WTC11 (cell line): ENCODE data around the gene PDGFRB. TPM values are rescaled to one million over a fixed set of nuclear protein-coding genes. Genes with fewer than 3 reads are reported as not detected.

ENCODE experiments used
- ATAC-seq: fragments of 200-7000 bp; cut with Tn5 transposase; 2 replicates; pipeline ENCODE4 v1.10.0; 2021; ENCODE audit warnings: mild to moderate bottlenecking, moderate library complexity
- CTCF ChIA-PET: fragments of 300-600 bp; sonication (Branson Sonifier 250); formaldehyde crosslinking; loops from one replicate; lab custom pipeline; 2021; ENCODE audit warnings: antibody characterized with exemption; lab: Charles Lee
- POLR2A ChIA-PET: fragments of 350-600 bp; sonication (Branson Sonifier 250); formaldehyde crosslinking; loops from one replicate; lab custom pipeline; 2021; ENCODE audit warnings: antibody characterized with exemption; lab: Charles Lee
- DNase-seq: peaks from one replicate; pipeline ENCODE4 v3.0.0; 2021; ENCODE audit warnings: low spot score
- H3K27ac Mint-ChIP-seq: 2 replicates; pipeline ENCODE4 v1.8.0; 2021; ENCODE audit warnings: mixed read lengths
- H3K27me3 Mint-ChIP-seq: 2 replicates; pipeline ENCODE4 v1.8.0; 2021; ENCODE audit warnings: low read depth, mild to moderate bottlenecking, moderate library complexity, mixed read lengths
- H3K36me3 Mint-ChIP-seq: 2 replicates; pipeline ENCODE4 v1.8.0; 2021; ENCODE audit warnings: mixed read lengths
- H3K4me1 Mint-ChIP-seq: 2 replicates; pipeline ENCODE4 v1.8.0; 2022; ENCODE audit warnings: mixed read lengths
- H3K4me3 Mint-ChIP-seq: 2 replicates; pipeline ENCODE4 v1.8.0; 2021; ENCODE audit warnings: mild to moderate bottlenecking, moderate library complexity, mixed read lengths
- H3K9me3 Mint-ChIP-seq: 2 replicates; pipeline ENCODE4 v1.8.0; 2021; ENCODE audit warnings: mixed read lengths
- AFF4 ChIP-seq: sonication (generic); formaldehyde crosslinking; IDR thresholded peaks from 2 replicates; pipeline ENCODE4 v1.8.1; 2023; ENCODE audit warnings: mild to moderate bottlenecking, missing genetic modification reagents, borderline replicate concordance
- ATF1 ChIP-seq: sonication (generic); formaldehyde crosslinking; IDR thresholded peaks from 2 replicates; pipeline ENCODE4 v1.8.1; 2023; ENCODE audit warnings: mild to moderate bottlenecking, moderate library complexity, missing genetic modification reagents
- ATF6 ChIP-seq: sonication (generic); formaldehyde crosslinking; IDR thresholded peaks from 2 replicates; pipeline ENCODE4 v1.8.1; 2023; ENCODE audit warnings: mild to moderate bottlenecking, missing genetic modification reagents
- ELF4 ChIP-seq: sonication (generic); formaldehyde crosslinking; IDR thresholded peaks from 2 replicates; pipeline ENCODE4 v1.8.1; 2022; ENCODE audit warnings: low read depth, mild to moderate bottlenecking, moderate library complexity, missing genetic modification reagents
- EMX1 ChIP-seq: fragments of 250-450 bp; sonication (Bioruptor Pico); IDR thresholded peaks from 2 replicates; pipeline ENCODE4 v1.8.0; 2021; ENCODE audit warnings: mild to moderate bottlenecking
- ETV6 ChIP-seq: sonication (generic); formaldehyde crosslinking; IDR thresholded peaks from 2 replicates; pipeline ENCODE4 v1.8.1; 2022; ENCODE audit warnings: mild to moderate bottlenecking, missing genetic modification reagents
- FOXP1 ChIP-seq: sonication (generic); formaldehyde crosslinking; IDR thresholded peaks from 2 replicates; pipeline ENCODE4 v1.8.0; 2022; ENCODE audit warnings: missing genetic modification reagents, mild to moderate bottlenecking, moderate library complexity, borderline replicate concordance
- GRHL2 ChIP-seq: fragments of 250-450 bp; sonication (Bioruptor Pico); IDR thresholded peaks from 2 replicates; pipeline ENCODE4 v1.8.0; 2022; ENCODE audit warnings: mild to moderate bottlenecking, moderate library complexity; ENCODE audit not compliant: insufficient replicate concordance, severe bottlenecking
- GTF2I ChIP-seq: fragments of 250-450 bp; sonication (Bioruptor Pico); conservative IDR thresholded peaks from 2 replicates; pipeline ENCODE4 v1.4.0; 2021; ENCODE audit warnings: mild to moderate bottlenecking
- HMGXB4 ChIP-seq: sonication (generic); formaldehyde crosslinking; IDR thresholded peaks from 2 replicates; pipeline ENCODE4 v1.8.1; 2023; ENCODE audit warnings: mild to moderate bottlenecking, moderate library complexity, missing genetic modification reagents
- IRF2 ChIP-seq: sonication (generic); formaldehyde crosslinking; IDR thresholded peaks from 2 replicates; pipeline ENCODE4 v1.8.0; 2022; ENCODE audit warnings: low read depth, missing genetic modification reagents, borderline replicate concordance
- KAT7 ChIP-seq: sonication (generic); formaldehyde crosslinking; IDR thresholded peaks from 2 replicates; pipeline ENCODE4 v1.8.1; 2023; ENCODE audit warnings: missing genetic modification reagents, mild to moderate bottlenecking, borderline replicate concordance
- MAX ChIP-seq: sonication (generic); formaldehyde crosslinking; IDR thresholded peaks from 2 replicates; pipeline ENCODE4 v1.8.0; 2022; ENCODE audit warnings: mild to moderate bottlenecking, missing genetic modification reagents
- MXD4 ChIP-seq: fragments of 250-450 bp; sonication (Bioruptor Pico); IDR thresholded peaks from 2 replicates; pipeline ENCODE4 v1.8.0; 2021; ENCODE audit warnings: mild to moderate bottlenecking, moderate library complexity, borderline replicate concordance
- SOX15 ChIP-seq: fragments of 250-450 bp; sonication (Bioruptor Pico); IDR thresholded peaks from 2 replicates; pipeline ENCODE4 v1.9.0; 2021; ENCODE audit warnings: mild to moderate bottlenecking
- SP1 ChIP-seq: sonication (generic); formaldehyde crosslinking; conservative IDR thresholded peaks from 2 replicates; pipeline ENCODE4 v1.8.1; 2022; ENCODE audit warnings: missing genetic modification reagents
- TEAD1 ChIP-seq: sonication (generic); formaldehyde crosslinking; IDR thresholded peaks from 2 replicates; pipeline ENCODE4 v1.8.0; 2022; ENCODE audit warnings: mild to moderate bottlenecking, missing genetic modification reagents
- USF2 ChIP-seq: sonication (generic); formaldehyde crosslinking; IDR thresholded peaks from 2 replicates; pipeline ENCODE4 v1.8.1; 2023; ENCODE audit warnings: mild to moderate bottlenecking, missing genetic modification reagents, moderate library complexity
- ZNF425 ChIP-seq: fragments of 250-450 bp; sonication (Bioruptor Pico); conservative IDR thresholded peaks from 2 replicates; pipeline ENCODE4 v1.9.0; 2021; ENCODE audit warnings: mild to moderate bottlenecking
- ZNF512 ChIP-seq: sonication (generic); formaldehyde crosslinking; IDR thresholded peaks from 2 replicates; pipeline ENCODE4 v1.8.1; 2022; ENCODE audit warnings: missing genetic modification reagents, borderline replicate concordance
- total RNA-seq: library from RNA; stranded (reverse); gene quantifications from 3 replicates; pipeline ENCODE4 v1.2.3, GENCODE V29; 2021

The PDGFRB gene
- total RNA-seq, 1 experiment from 2014 or later, result 5.1 TPM

- ATAC-seq (no peak), DNase-seq (no peak)
- no peaks in the 10 kb centered on the region for H3K9me3 Mint-ChIP-seq
- TF ChIP-seq ATF6, result no peak
- TF ChIP-seq GTF2I (CRISPR knock-in tag), result no peak
- no peak for TF ChIP-seq ATF1 (CRISPR knock-in tag)
- no peak for TF ChIP-seq SP1 (CRISPR knock-in tag)
- no peak for TF ChIP-seq SOX15 (CRISPR knock-in tag)
- no peak for TF ChIP-seq GRHL2 (CRISPR knock-in tag)
- no peak for TF ChIP-seq MAX (CRISPR knock-in tag)
- H3K4me1 Mint-ChIP-seq, result peaks cover 17% of the 10 kb centered on the region
- H3K4me3 Mint-ChIP-seq, result no peak overlapping the region
- H3K36me3 Mint-ChIP-seq, result no peaks in the 10 kb centered on the region
- POLR2A ChIA-PET, result no interaction called here
- no peaks in the 10 kb centered on the region for H3K27me3 Mint-ChIP-seq
- H3K27ac Mint-ChIP-seq, result no peak overlapping the region
- CTCF ChIA-PET, result no interaction called here
Observed at GRCh38 chr5:150079909-150080461, 75.7 kb downstream of the PDGFRB start.

- peaks cover 17% of the 10 kb centered on the region for H3K4me1 Mint-ChIP-seq
- ChIA-PET POLR2A (no interaction called here), CTCF (no interaction called here)
- H3K27me3 Mint-ChIP-seq, result no peaks in the 10 kb centered on the region
- H3K4me3 Mint-ChIP-seq, result no peak overlapping the region
- no peaks in the 10 kb centered on the region for H3K36me3 Mint-ChIP-seq
- TF ChIP-seq USF2 (no peak), IRF2 (CRISPR knock-in tag) (no peak), ZNF425 (no peak), ELF4 (CRISPR knock-in tag) (no peak), ETV6 (CRISPR knock-in tag) (no peak), EMX1 (CRISPR knock-in tag) (no peak), KAT7 (CRISPR knock-in tag) (no peak), HMGXB4 (CRISPR knock-in tag) (no peak), FOXP1 (no peak), MXD4 (CRISPR knock-in tag) (no peak), TEAD1 (CRISPR knock-in tag) (no peak), ZNF512 (CRISPR knock-in tag) (no peak), AFF4 (CRISPR knock-in tag) (no peak)
- DNase-seq (no peak), ATAC-seq (no peak)
- H3K27ac Mint-ChIP-seq, result no peak overlapping the region; the same call in 1 of the 2 replicates
- no peaks in the 10 kb centered on the region for H3K9me3 Mint-ChIP-seq
Observed at GRCh38 chr5:150078802-150079689, 76.6 kb downstream of the PDGFRB start.
